ENCODE data around the gene ZNF804B. TPM values are rescaled to one million over a fixed set of nuclear protein-coding genes. Genes with fewer than 3 reads are reported as not detected.

Gene ZNF804B
- total RNA-seq (under 1 TPM in 1 of 10 donors, not detected in 9; 0.07 TPM), polyA plus RNA-seq (not detected)
- long read RNA-seq, donor 1, result 0 reads
- long read RNA-seq, donor 2, result 0 reads
- long read RNA-seq, donor 3, result 0 reads

DNA sequence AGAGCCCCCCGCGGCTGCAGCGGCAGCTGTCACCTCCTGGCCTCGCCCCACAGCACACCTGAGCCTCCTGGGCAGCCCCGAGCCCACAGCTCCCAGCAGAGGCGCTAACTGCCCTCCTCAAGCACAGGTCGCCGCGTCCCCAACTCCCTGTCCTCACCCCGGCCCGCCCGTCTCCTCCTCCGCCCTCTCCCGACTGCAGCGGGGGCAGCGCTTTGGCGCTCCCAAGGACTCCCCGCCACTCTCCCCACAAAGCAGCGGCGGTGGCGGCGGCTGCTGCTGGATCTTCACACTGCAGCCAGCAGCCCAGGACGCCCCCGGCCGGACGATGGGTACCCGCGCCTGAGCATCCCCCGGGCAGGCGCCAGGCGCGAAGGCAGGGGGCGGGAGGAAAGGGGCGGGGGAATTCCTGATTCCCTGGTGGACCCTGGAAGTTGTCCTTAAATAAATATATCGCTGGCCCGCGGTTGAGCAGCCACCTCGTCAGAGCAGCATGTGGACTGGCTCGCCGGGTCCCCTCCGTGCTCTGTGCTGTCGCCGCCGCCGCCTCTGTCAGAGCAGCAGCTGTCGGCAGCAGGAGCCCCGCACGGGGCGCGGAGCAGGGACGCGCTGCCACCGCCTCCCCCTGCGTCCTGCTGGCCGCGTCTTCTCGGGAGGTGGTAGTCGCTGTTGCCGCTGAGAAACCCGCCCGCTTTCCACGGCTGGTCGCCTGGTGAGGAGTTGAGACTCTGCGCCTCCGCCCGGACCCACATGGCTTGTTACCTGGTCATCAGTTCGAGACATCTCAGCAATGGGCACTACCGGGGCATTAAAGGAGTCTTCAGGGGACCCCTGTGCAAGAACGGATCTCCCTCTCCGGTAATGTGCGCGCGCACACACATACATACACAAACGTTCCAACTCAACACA is at the start of gene ZNF804B:
TSS of gene ZNF804B (plus strand) at position 471 of the 906 bp plus-strand sequence. CDS start at position 748, 277 bp downstream.
- Histone ChIP-seq H3K9me3 (no peaks in the 10 kb centered on the region), H3K36me3 (no peaks in the 10 kb centered on the region), H3K4me3 (peak within 1 kb of the TSS; percentile 32 to 58 (median 42)), H3K27me3 (peaks cover 4 to 81% (median 67%) of the 10 kb centered on the region in 7 donors), H3K4me1 (peaks cover 0 to 20% (median 13%) of the 10 kb centered on the region in 9 donors), H3K27ac (no peak within 1 kb of the TSS)
- DNase-seq, result peak in 1 of 2 donors; percentile 9
- TF ChIP-seq, protein P1, sequence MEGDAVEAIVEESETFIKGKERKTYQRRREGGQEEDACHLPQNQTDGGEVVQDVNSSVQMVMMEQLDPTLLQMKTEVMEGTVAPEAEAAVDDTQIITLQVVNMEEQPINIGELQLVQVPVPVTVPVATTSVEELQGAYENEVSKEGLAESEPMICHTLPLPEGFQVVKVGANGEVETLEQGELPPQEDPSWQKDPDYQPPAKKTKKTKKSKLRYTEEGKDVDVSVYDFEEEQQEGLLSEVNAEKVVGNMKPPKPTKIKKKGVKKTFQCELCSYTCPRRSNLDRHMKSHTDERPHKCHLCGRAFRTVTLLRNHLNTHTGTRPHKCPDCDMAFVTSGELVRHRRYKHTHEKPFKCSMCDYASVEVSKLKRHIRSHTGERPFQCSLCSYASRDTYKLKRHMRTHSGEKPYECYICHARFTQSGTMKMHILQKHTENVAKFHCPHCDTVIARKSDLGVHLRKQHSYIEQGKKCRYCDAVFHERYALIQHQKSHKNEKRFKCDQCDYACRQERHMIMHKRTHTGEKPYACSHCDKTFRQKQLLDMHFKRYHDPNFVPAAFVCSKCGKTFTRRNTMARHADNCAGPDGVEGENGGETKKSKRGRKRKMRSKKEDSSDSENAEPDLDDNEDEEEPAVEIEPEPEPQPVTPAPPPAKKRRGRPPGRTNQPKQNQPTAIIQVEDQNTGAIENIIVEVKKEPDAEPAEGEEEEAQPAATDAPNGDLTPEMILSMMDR (IDR thresholded peaks at IDR 0.05), result no peak
- 2% methylated on average over 67 to 74 of the region's 74 CpGs for WGBS, 2 donors
- peak in 7 of 8 donors; percentile 30 to 71 (median 64) for ATAC-seq
- intact Hi-C loops (cut with DNase I), result no loop called here

DNA sequence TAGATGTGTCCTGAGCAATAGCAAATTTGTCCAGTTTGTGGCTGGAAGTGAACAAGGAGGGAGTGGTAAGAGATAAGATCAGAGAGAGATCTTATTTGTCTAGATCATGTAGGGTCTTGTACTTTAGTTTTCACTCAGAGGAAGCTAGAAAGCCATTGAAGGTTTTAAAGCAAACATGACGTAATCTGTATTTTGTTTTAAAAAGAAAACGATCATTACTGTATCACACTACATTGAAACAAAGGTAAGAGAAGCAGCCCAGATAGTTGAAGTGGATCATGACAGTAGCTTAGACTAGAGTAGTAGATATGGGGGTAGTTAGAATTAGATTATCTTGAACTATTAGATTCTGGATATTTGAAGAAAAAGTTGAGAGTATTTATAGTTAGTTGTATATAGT is 23.6 kb upstream of the ZNF804B start:
- intact Hi-C loops (cut with DNase I), result no loop called here
- TF ChIP-seq, protein P1 (IDR thresholded peaks at IDR 0.05), result no peak
- WGBS, 2 donors, result 56 to 79% methylated on average over 2 of the region's 2 CpGs
- Histone ChIP-seq H3K4me1 (no peaks in the 10 kb centered on the region), H3K4me3 (no peak overlapping the region), H3K27me3 (no peaks in the 10 kb centered on the region), H3K36me3 (no peaks in the 10 kb centered on the region), H3K27ac (no peak overlapping the region), H3K9me3 (no peaks in the 10 kb centered on the region)
- no peak for ATAC-seq
- no peak for DNase-seq

DNA sequence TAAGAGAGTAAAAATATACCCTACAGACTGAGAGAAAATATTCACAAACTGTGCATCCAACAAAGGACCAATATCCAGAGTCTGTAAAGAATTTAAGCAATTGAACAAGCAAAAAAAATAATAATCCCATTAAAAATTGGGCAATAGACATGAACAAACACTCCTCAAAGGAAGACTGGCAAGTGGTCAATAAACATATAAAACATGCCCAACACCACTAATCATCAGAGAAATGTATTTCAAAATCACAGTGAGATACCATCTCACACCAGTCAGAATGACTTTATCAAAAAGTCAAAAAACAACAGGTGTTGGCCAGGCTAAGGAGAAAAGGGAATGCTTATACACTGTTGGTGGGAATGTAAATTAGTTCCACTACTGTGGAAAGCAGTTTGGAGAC is 21.9 kb upstream of the ZNF804B start:
- intact Hi-C loops (cut with DNase I), result no loop called here
- no peaks in the 10 kb centered on the region for H3K9me3 ChIP-seq
- no peak for ATAC-seq

DNA sequence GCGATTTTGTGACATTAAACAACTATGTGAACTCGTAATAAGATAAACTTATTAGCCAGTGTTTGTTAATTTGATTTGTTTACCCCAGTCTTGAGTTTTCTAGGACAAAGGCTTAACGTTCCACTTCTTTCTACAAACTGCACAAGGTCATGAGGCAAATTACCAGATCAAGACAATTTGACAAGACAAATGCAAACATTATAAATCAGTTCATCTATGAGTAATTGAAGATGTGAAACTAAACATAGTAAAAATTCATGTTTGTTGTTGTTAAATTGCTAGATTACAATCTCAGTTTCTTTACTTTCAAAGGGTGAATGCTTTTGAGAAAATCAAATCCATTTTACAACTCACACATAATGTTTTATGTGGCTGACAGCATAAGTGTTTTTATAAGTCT is 13.4 kb upstream of the ZNF804B start:
- intact Hi-C loops (cut with DNase I), result loop anchor here in 1 of 10 donors (1.0 kb wide), 1 partner anchor 45 kb away; no protein-coding TSS in a partner anchor
- Histone ChIP-seq H3K4me1 (no peaks in the 10 kb centered on the region), H3K9me3 (no peaks in the 10 kb centered on the region), H3K27me3 (no peaks in the 10 kb centered on the region), H3K4me3 (no peak overlapping the region), H3K27ac (no peak overlapping the region), H3K36me3 (no peaks in the 10 kb centered on the region)
- WGBS, 2 donors, result 73 to 74% methylated on average over 3 of the region's 3 CpGs
- TF ChIP-seq, protein P1 (IDR thresholded peaks at IDR 0.05), result no peak
- ATAC-seq (no peak), DNase-seq (no peak)

More for the DNA sequence above, 21.9 kb upstream of the ZNF804B start:
- TF ChIP-seq, protein P1 (IDR thresholded peaks at IDR 0.05), result no peak
- no peak overlapping the region for H3K4me3 ChIP-seq
- no peaks in the 10 kb centered on the region for H3K36me3 ChIP-seq
- no peak for DNase-seq
- no peaks in the 10 kb centered on the region for H3K27me3 ChIP-seq
- H3K27ac ChIP-seq, result no peak overlapping the region
- no peaks in the 10 kb centered on the region for H3K4me1 ChIP-seq
